Measurements from ENCODE around the gene PSMB5. TPM values are rescaled to one million over a fixed set of nuclear protein-coding genes. Genes with fewer than 3 reads are reported as not detected.

The PSMB5 gene
- total RNA-seq, 2 experiments from 2014 or later = 20.1 to 24.5 TPM

DNA sequence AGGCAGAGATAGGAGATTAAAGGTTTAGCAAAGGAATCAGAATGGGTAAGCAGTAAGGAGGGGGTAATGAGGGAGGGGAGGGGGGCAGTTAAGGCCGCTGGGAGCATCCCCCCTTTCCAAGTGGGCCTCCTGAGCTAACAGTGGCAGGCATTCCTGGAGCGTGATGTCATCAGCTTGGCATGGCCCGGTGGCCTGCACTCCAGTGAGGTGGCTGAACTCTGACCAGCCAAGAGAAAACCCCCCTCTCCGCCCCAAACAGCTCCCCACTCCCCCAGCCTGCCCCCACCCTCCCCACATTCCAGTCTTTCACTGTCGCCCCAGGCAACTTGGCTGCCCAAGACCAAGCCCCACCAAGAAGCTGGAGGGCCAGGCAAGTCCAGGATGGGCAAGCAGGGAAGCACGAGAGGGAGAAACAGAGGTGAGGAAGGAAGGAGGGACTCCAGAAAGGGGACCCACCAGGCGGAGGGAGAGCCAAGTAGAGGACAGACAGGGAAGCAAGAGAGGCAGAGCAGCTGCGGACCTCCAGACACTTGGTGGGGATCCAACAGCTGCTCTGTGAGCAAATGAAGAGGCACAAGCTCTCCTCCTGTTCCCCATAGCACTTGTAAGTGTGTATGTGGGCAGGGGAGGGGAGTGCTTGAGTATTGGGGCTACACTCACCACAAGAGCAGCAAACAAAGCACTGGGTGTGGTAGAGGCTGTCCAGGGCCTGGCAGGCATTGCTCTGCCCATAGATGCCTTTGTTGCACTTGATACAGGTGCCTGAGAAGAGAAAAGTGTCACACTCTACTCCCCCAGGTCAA is 56.8 kb downstream of the PSMB5 start:
- no peak for ATAC-seq (ENCODE audit: poor library complexity)
- H3K27ac Mint-ChIP-seq = no peak overlapping the region
- Histone ChIP-seq H3K4me1 (ENCODE audit: insufficient read depth, low read length) (peaks cover 29% of the 10 kb centered on the region), H3K4me3 (ENCODE audit: low read length) (no peak overlapping the region), H3K9me3 (ENCODE audit: control insufficient read depth in 1 of 2, insufficient read depth in 1 of 2, low read length in 2 of 2) (no peaks in the 10 kb centered on the region), H3K27ac (ENCODE audit: low read depth in 1 of 2, low read length in 2 of 2) (no peak overlapping the region), H3K36me3 (ENCODE audit: insufficient read depth, low read length) (no peaks in the 10 kb centered on the region), H3K27me3 (ENCODE audit: control insufficient read depth in 1 of 2, insufficient read depth in 2 of 2, low read length in 2 of 2) (peaks cover 4 to 5% of the 10 kb centered on the region in 2 experiments)
- DNase-seq = no peak
- H3K27me3 Mint-ChIP-seq = no peaks in the 10 kb centered on the region
- ChIA-PET CTCF (interaction anchor here (1.0 to 1.6 kb wide), 3 partner anchors 9 to 407 kb away, joined by 3 to 7 read pairs (median 3); no protein-coding TSS in a partner anchor), POLR2A (interaction anchor here (0.6 to 1.1 kb wide), 2 partner anchors 30 to 80 kb away, joined by 3 to 4 read pairs; no protein-coding TSS in a partner anchor)
- TF ChIP-seq, protein P1, sequence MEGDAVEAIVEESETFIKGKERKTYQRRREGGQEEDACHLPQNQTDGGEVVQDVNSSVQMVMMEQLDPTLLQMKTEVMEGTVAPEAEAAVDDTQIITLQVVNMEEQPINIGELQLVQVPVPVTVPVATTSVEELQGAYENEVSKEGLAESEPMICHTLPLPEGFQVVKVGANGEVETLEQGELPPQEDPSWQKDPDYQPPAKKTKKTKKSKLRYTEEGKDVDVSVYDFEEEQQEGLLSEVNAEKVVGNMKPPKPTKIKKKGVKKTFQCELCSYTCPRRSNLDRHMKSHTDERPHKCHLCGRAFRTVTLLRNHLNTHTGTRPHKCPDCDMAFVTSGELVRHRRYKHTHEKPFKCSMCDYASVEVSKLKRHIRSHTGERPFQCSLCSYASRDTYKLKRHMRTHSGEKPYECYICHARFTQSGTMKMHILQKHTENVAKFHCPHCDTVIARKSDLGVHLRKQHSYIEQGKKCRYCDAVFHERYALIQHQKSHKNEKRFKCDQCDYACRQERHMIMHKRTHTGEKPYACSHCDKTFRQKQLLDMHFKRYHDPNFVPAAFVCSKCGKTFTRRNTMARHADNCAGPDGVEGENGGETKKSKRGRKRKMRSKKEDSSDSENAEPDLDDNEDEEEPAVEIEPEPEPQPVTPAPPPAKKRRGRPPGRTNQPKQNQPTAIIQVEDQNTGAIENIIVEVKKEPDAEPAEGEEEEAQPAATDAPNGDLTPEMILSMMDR (IDR thresholded peaks at IDR 0.05) = no peak
- H3K9me3 Mint-ChIP-seq = no peaks in the 10 kb centered on the region
- peaks cover 9% of the 10 kb centered on the region for H3K4me1 Mint-ChIP-seq (ENCODE audit: low read depth)
- no peaks in the 10 kb centered on the region for H3K36me3 Mint-ChIP-seq (ENCODE audit: low read depth)
- intact Hi-C loops (cut with DNase I, micrococcal nuclease) = no loop called here
- H3K4me3 Mint-ChIP-seq = peak overlapping the region; percentile 51

DNA sequence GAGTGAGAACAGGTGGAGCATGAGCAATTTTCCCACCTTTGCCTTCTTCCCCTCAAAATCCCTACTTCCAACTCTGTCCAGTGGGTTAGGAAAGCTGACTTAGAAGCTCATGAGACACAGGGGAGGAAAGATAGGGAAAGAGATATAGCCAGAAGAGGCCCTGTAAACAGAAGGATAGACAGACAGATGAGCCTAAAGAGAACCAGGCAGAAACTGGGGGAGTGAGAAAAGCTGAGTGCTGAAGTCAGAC is 57.3 kb downstream of the PSMB5 start:
- peaks cover 9% of the 10 kb centered on the region for H3K4me1 Mint-ChIP-seq (ENCODE audit: low read depth)
- Histone ChIP-seq H3K27ac (ENCODE audit: low read depth in 1 of 2, low read length in 2 of 2) (no peak overlapping the region), H3K4me1 (ENCODE audit: insufficient read depth, low read length) (peaks cover 24% of the 10 kb centered on the region), H3K27me3 (ENCODE audit: control insufficient read depth in 1 of 2, insufficient read depth in 2 of 2, low read length in 2 of 2) (peaks cover 4 to 5% of the 10 kb centered on the region in 2 experiments), H3K36me3 (ENCODE audit: insufficient read depth, low read length) (no peaks in the 10 kb centered on the region), H3K4me3 (ENCODE audit: low read length) (no peak overlapping the region), H3K9me3 (ENCODE audit: control insufficient read depth in 1 of 2, insufficient read depth in 1 of 2, low read length in 2 of 2) (no peaks in the 10 kb centered on the region)
- no peak overlapping the region for H3K27ac Mint-ChIP-seq
- H3K9me3 Mint-ChIP-seq = no peaks in the 10 kb centered on the region
- CTCF ChIA-PET = interaction anchor here (1.0 to 1.6 kb wide), 3 partner anchors 9 to 407 kb away, joined by 3 to 7 read pairs (median 3); no protein-coding TSS in a partner anchor
- POLR2A ChIA-PET = interaction anchor here (1.1 to 1.5 kb wide), 2 partner anchors 30 to 81 kb away, joined by 3 to 5 read pairs; no protein-coding TSS in a partner anchor
- no peaks in the 10 kb centered on the region for H3K36me3 Mint-ChIP-seq (ENCODE audit: low read depth)
- H3K27me3 Mint-ChIP-seq = no peaks in the 10 kb centered on the region
- H3K4me3 Mint-ChIP-seq = peak overlapping the region; percentile 51
- ATAC-seq (ENCODE audit: poor library complexity) (no peak), DNase-seq (no peak)
- TF ChIP-seq, protein P1 (IDR thresholded peaks at IDR 0.05) = no peak
- intact Hi-C loops (cut with DNase I, micrococcal nuclease) = no loop called here

DNA sequence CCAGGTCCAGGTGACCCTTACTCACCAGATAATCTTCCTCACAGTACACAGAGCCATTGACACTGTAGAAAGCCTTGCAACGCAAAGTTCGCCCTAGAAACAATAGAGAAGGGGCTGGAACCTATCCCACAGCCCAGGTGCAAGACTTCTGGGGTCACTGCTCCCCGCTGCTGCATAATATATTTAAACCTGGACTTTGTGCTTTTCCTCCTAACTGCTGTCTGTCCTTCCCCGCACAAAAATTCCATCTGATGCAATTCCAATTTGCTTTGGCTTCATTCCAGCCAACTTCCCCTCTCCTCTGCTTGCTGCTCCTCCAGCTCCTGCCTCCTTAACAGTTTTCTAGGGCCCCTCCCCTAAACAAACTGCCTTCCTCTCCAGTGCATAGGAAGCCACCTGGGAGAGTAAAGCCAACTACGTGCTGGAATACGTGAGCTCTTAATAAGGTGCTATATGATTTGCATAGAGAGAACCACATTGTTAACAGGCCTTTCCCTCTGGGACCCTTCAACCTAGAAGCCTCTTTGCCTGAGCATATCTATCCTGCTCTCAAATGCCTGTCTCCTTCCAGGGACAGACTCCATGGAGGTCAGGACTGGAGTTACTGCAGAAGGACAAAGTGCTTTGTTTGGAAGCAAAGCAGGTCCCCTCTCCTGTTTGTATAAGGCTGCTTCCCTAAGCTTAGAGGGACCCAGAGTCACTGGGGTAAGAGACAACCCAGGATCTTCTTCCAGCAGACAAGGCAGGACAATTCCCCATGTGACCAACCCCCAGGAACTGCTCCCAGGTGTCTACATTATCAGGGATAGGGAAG is 57.9 kb downstream of the PSMB5 start:
- no peaks in the 10 kb centered on the region for H3K9me3 ChIP-seq (ENCODE audit: control insufficient read depth in 1 of 2, insufficient read depth in 1 of 2, low read length in 2 of 2)
- intact Hi-C loops (cut with DNase I, micrococcal nuclease) = no loop called here
- Mint-ChIP-seq H3K4me3 (no peak overlapping the region), H3K27me3 (no peaks in the 10 kb centered on the region), H3K36me3 (ENCODE audit: low read depth) (no peaks in the 10 kb centered on the region), H3K27ac (no peak overlapping the region), H3K9me3 (no peaks in the 10 kb centered on the region), H3K4me1 (ENCODE audit: low read depth) (peaks cover 9% of the 10 kb centered on the region)
- ChIA-PET POLR2A (interaction anchor here (1.1 to 1.5 kb wide), 2 partner anchors 31 to 81 kb away, joined by 3 to 5 read pairs; no protein-coding TSS in a partner anchor), CTCF (interaction anchor here (1.0 to 2.6 kb wide), 4 partner anchors 10 to 406 kb away, joined by 3 to 11 read pairs (median 5); no protein-coding TSS in a partner anchor)
- ATAC-seq (ENCODE audit: poor library complexity) = no peak
- no peaks in the 10 kb centered on the region for H3K36me3 ChIP-seq (ENCODE audit: insufficient read depth, low read length)
- peaks cover 19% of the 10 kb centered on the region for H3K4me1 ChIP-seq (ENCODE audit: insufficient read depth, low read length)
- H3K27me3 ChIP-seq (ENCODE audit: control insufficient read depth in 1 of 2, insufficient read depth in 2 of 2, low read length in 2 of 2) = peaks cover 1 to 4% of the 10 kb centered on the region in 2 experiments
- H3K4me3 ChIP-seq (ENCODE audit: low read length) = no peak overlapping the region
- no peak overlapping the region for H3K27ac ChIP-seq (ENCODE audit: low read depth in 1 of 2, low read length in 2 of 2)
- TF ChIP-seq, protein P1 (IDR thresholded peaks at IDR 0.05) = no peak
- DNase-seq = no peak

Other genes starting within 250 kb of the PSMB5 start
- 1 to 10 TPM in 1 of 2 experiments, under 1 TPM in 1; 0.89 to 1.1 TPM for gene SLC7A7, start 219.5 kb downstream of the PSMB5 start, total RNA-seq
- gene MRPL52, start 205.0 kb downstream of the PSMB5 start, total RNA-seq = 10 to 100 TPM; 27.6 to 29.4 TPM
- gene MMP14, start 198.3 kb downstream of the PSMB5 start, total RNA-seq = 1 to 10 TPM; 2.6 to 2.9 TPM
- gene LRP10, start 163.2 kb downstream of the PSMB5 start, total RNA-seq = 10 to 100 TPM; 52.4 to 54.6 TPM
- 1 to 10 TPM; 9.2 to 9.4 TPM for gene REM2, start 151.7 kb downstream of the PSMB5 start, total RNA-seq
- gene RBM23, start 115.8 kb downstream of the PSMB5 start, total RNA-seq = 100 to 1,000 TPM in 1 of 2 experiments, 10 to 100 TPM in 1; 87.9 to 111 TPM
- 10 to 100 TPM; 15.6 to 19.3 TPM for gene PRMT5, start 105.5 kb downstream of the PSMB5 start, total RNA-seq
- 10 to 100 TPM; 17.5 to 19.6 TPM for gene HAUS4, start 77.8 kb downstream of the PSMB5 start, total RNA-seq
- gene AJUBA, start 52.3 kb downstream of the PSMB5 start, total RNA-seq = 1 to 10 TPM in 1 of 2 experiments, under 1 TPM in 1; 0.67 to 1.1 TPM
- 1 to 10 TPM; 7.6 to 8.4 TPM for gene C14orf93, start 24.8 kb downstream of the PSMB5 start, total RNA-seq
- gene PSMB11, start 7.3 kb upstream of the PSMB5 start, total RNA-seq = under 1 TPM; 0.16 to 0.31 TPM
- 1 to 10 TPM; 3.3 to 3.7 TPM for gene CDH24, start 22.6 kb upstream of the PSMB5 start, total RNA-seq
- 100 to 1,000 TPM; 282 to 288 TPM for gene ACIN1, start 60.2 kb upstream of the PSMB5 start, total RNA-seq
- 1 to 10 TPM; 3.1 to 3.9 TPM for gene C14orf119, start 60.6 kb upstream of the PSMB5 start, total RNA-seq
- gene CIROP, start 70.1 kb upstream of the PSMB5 start, total RNA-seq = not detected
- not detected for gene CEBPE, start 84.4 kb upstream of the PSMB5 start, total RNA-seq
- under 1 TPM; 0.73 to 0.80 TPM for gene SLC7A8, start 148.8 kb upstream of the PSMB5 start, total RNA-seq
- gene RNF212B, start 203.0 kb upstream of the PSMB5 start, total RNA-seq = not detected

Data from CD4-positive, alpha-beta T cell (primary cell).